GM12801 (cell line): ENCODE results near the gene MUC5B.

ENCODE experiments used
- CTCF ChIP-seq: IDR thresholded peaks from one replicate; pipeline ENCODE4 v1.5.1; 2011; ENCODE audit warnings: control low read depth; ENCODE audit not compliant: insufficient read length; ENCODE audit errors: extremely low read depth

MUC5B gene

GRCh38 chr11:1280116-1281035 lies 57.5 kb downstream of the MUC5B start:
- no peak for TF ChIP-seq CTCF

- TF ChIP-seq CTCF: no peak
Measured at GRCh38 chr11:1281326-1281973, 58.6 kb downstream of the MUC5B start.

- TF ChIP-seq CTCF: no peak
Measured at GRCh38 chr11:1281974-1282365, 59.1 kb downstream of the MUC5B start.

GRCh38 chr11:1283091-1283511 lies 60.2 kb downstream of the MUC5B start:
- no peak for TF ChIP-seq CTCF

GRCh38 chr11:1283906-1284305 lies 61.0 kb downstream of the MUC5B start:
- no peak for TF ChIP-seq CTCF

GRCh38 chr11:1285316-1285744 lies 62.5 kb downstream of the MUC5B start:
- TF ChIP-seq CTCF: no peak

GRCh38 chr11:1285876-1286275 lies 63.0 kb downstream of the MUC5B start:
- no peak for TF ChIP-seq CTCF
